GM23248 (cell line): ENCODE data around the gene SNTB2.

Experiments
- EZH2 ChIP-seq: fragments of 200-600 bp; sonication (generic); IDR thresholded peaks from 2 replicates; pipeline ENCODE4 v1.6.1; 2018; ENCODE audit warnings: antibody characterized with exemption, mild to moderate bottlenecking; ENCODE audit not compliant: insufficient read depth, poor library complexity, severe bottlenecking
- EZH2phosphoT487 ChIP-seq: fragments of 200-600 bp; sonication (generic); IDR thresholded peaks from 2 replicates; pipeline ENCODE4 v1.6.1; 2018; ENCODE audit warnings: antibody characterized with exemption, moderate library complexity, mild to moderate bottlenecking, low read depth; ENCODE audit not compliant: insufficient read depth

GRCh38 chr16:69306031-69306430, 119.1 kb downstream of the SNTB2 start:
- TF ChIP-seq EZH2 = no peak
- no peak for TF ChIP-seq EZH2phosphoT487
